Smooth muscle cell (in vitro differentiated cells): ENCODE data around the gene HPCAL1. TPM values are rescaled to one million over a fixed set of nuclear protein-coding genes. Genes with fewer than 3 reads are reported as not detected.

Experiments used
- DNase-seq: peaks from one replicate; lab custom pipeline; 2025; ENCODE audit not compliant: unreplicated experiment; lab: John Stamatoyannopoulos, UW
- H2AFZ ChIP-seq: fragments of 200-600 bp; sonication (generic); 2 replicates; pipeline ENCODE4 v1.6.0; 2016; ENCODE audit warnings: antibody characterized with exemption, low read depth, mild to moderate bottlenecking
- H3F3A ChIP-seq: fragments of 200-600 bp; sonication (generic); 2 replicates; pipeline ENCODE4 v1.6.0; 2017; ENCODE audit warnings: antibody characterized with exemption, low read depth
- H3K27ac ChIP-seq: fragments of 200-600 bp; sonication (generic); 2 replicates; pipeline ENCODE4 v1.5.1; 2016; ENCODE audit warnings: low read depth, mild to moderate bottlenecking
- H3K27me3 ChIP-seq: fragments of 200-600 bp; sonication (generic); 2 replicates; pipeline ENCODE4 v1.6.1; 2016; ENCODE audit warnings: low read depth, mild to moderate bottlenecking
- H3K36me3 ChIP-seq: fragments of 200-600 bp; sonication (generic); 2 replicates; pipeline ENCODE4 v1.5.1; 2016; ENCODE audit warnings: low read depth
- H3K4me1 ChIP-seq: fragments of 200-600 bp; sonication (generic); 2 replicates; pipeline ENCODE4 v1.5.1; 2016; ENCODE audit warnings: low read depth
- H3K4me2 ChIP-seq: fragments of 200-600 bp; sonication (generic); 2 replicates; pipeline ENCODE4 v1.6.0; 2016; ENCODE audit warnings: mild to moderate bottlenecking
- H3K4me3 ChIP-seq: fragments of 200-600 bp; sonication (generic); 2 replicates; pipeline ENCODE4 v1.5.1; 2016; ENCODE audit warnings: mild to moderate bottlenecking
- H3K79me2 ChIP-seq: fragments of 200-600 bp; sonication (generic); 2 replicates; pipeline ENCODE4 v1.6.0; 2016; ENCODE audit warnings: low read depth, mild to moderate bottlenecking
- H3K9ac ChIP-seq: fragments of 200-600 bp; sonication (generic); 2 replicates; pipeline ENCODE4 v1.6.0; 2016; ENCODE audit warnings: low read depth
- H3K9me3 ChIP-seq: fragments of 200-600 bp; sonication (generic); replicated peaks from 2 replicates; pipeline ENCODE4 v1.5.1; 2016; ENCODE audit warnings: low read depth
- H4K20me1 ChIP-seq: fragments of 200-600 bp; sonication (generic); 2 replicates; pipeline ENCODE4 v1.6.0; 2016; ENCODE audit warnings: low read depth
- WGBS: methylation state at CpG from one replicate; pipeline ENCODE4 v1.1.7; 2016; ENCODE audit warnings: low lambda C conversion rate; 5-methylcytosine and 5-hydroxymethylcytosine counted together
- polyA plus RNA-seq: library from polyadenylated mRNA; unstranded; fragments of >200 nt; fragmentation: Nextera tagmentation; extraction: Ambion mirVana; gene quantifications from 2 replicates; pipeline ENCODE4 v1.2.1, GENCODE V29; 2016
- total RNA-seq: library from RNA; depleted of rRNA; stranded (reverse); fragments of >200 nt; gene quantifications from 2 replicates; pipeline ENCODE4 v1.2.3, GENCODE V29; 2014
- TF ChIP-seq, protein P1 (sequence below): fragments of 200-600 bp; sonication (generic); IDR thresholded peaks from 2 replicates; pipeline ENCODE4 v1.5.1; 2017; ENCODE audit warnings: borderline replicate concordance, mild to moderate bottlenecking, antibody characterized with exemption; ENCODE audit not compliant: insufficient read depth, poor library complexity, severe bottlenecking

The HPCAL1 gene
- total and polyA plus RNA-seq, 2 experiments from 2014 or later = 11.7 to 15.8 TPM

DNA sequence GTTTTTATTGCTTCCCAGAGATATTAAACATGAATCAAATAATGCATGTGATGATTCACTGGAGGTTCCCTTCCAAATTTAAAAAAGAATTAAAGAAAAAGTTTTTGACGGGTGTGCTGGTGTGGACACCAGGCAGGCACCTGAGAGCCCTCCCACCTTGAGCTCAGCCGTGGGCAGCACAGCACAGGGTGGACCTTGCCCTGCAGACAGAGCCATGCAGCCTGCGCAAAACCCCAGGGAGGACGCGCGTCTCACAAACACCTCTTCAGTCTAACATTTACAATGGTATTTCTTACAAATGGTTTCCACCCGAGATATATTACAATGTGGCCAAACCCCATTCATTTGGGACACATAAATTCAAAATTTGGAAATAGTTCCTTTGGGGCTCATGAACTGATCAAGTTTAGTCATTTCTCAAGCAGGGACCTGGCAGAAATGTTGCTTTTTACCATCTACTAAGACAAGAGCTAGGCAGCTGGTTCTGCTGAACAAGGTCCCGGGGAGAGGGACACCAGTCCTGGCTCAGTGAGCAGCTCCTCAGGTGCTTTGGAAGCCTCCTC is 100.0 kb downstream of the HPCAL1 start:
- Histone ChIP-seq H3K27me3 (no peaks in the 10 kb centered on the region), H3K27ac (no peak overlapping the region), H3K9ac (no peak overlapping the region), H3K4me2 (no peak overlapping the region), H3K4me1 (no peaks in the 10 kb centered on the region), H3F3A (no peaks in the 10 kb centered on the region), H3K79me2 (no peaks in the 10 kb centered on the region), H3K36me3 (no peaks in the 10 kb centered on the region), H3K9me3 (no peaks in the 10 kb centered on the region), H2AFZ (no peak overlapping the region), H4K20me1 (no peaks in the 10 kb centered on the region), H3K4me3 (no peak overlapping the region)
- 94% methylated on average over 8 of the region's 8 CpGs for WGBS
- no peak for DNase-seq
- TF ChIP-seq, protein P1, sequence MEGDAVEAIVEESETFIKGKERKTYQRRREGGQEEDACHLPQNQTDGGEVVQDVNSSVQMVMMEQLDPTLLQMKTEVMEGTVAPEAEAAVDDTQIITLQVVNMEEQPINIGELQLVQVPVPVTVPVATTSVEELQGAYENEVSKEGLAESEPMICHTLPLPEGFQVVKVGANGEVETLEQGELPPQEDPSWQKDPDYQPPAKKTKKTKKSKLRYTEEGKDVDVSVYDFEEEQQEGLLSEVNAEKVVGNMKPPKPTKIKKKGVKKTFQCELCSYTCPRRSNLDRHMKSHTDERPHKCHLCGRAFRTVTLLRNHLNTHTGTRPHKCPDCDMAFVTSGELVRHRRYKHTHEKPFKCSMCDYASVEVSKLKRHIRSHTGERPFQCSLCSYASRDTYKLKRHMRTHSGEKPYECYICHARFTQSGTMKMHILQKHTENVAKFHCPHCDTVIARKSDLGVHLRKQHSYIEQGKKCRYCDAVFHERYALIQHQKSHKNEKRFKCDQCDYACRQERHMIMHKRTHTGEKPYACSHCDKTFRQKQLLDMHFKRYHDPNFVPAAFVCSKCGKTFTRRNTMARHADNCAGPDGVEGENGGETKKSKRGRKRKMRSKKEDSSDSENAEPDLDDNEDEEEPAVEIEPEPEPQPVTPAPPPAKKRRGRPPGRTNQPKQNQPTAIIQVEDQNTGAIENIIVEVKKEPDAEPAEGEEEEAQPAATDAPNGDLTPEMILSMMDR = no peak

GRCh38 chr2:10404324-10405143 is 101.8 kb downstream of the HPCAL1 start:
- 90% methylated on average over 20 of the region's 20 CpGs for WGBS
- no peaks in the 10 kb centered on the region for H3F3A ChIP-seq
- H3K4me1 ChIP-seq = peaks cover 3% of the 10 kb centered on the region
- H3K9me3 ChIP-seq = no peaks in the 10 kb centered on the region
- no peak overlapping the region for H3K4me2 ChIP-seq
- H3K4me3 ChIP-seq = no peak overlapping the region
- H3K27ac ChIP-seq = no peak overlapping the region
- no peak for DNase-seq
- no peaks in the 10 kb centered on the region for H3K27me3 ChIP-seq
- no peaks in the 10 kb centered on the region for H3K79me2 ChIP-seq
- TF ChIP-seq, protein P1 = no peak
- H3K9ac ChIP-seq = no peak overlapping the region
- H2AFZ ChIP-seq = no peak overlapping the region
- no peaks in the 10 kb centered on the region for H4K20me1 ChIP-seq
- no peaks in the 10 kb centered on the region for H3K36me3 ChIP-seq

DNA sequence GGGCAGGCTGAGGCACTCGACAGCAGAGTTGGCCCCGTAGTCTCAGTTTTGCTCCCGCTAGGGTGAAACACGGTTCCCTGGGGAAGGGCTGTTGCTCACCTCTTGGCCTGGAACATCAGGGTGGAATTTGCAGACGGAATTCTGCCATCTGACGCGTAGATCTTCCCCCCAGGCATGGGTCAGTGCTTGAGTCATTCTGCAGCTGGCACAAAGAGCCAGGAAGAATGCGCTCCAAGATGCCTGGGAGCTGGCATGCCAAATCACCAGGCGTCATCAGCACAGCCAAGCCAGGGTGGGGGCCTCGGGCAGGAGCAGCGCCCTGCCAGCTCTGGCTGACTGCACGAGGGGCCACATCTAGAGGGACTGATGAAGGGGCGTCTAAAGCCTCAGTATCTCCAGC is 102.7 kb downstream of the HPCAL1 start:
- TF ChIP-seq, protein P1 = no peak
- DNase-seq = no peak
- H3K4me2 ChIP-seq = no peak overlapping the region
- no peaks in the 10 kb centered on the region for H3F3A ChIP-seq
- H4K20me1 ChIP-seq = no peaks in the 10 kb centered on the region
- H3K9ac ChIP-seq = no peak overlapping the region
- peaks cover 3% of the 10 kb centered on the region for H3K4me1 ChIP-seq
- H3K36me3 ChIP-seq = no peaks in the 10 kb centered on the region
- H3K9me3 ChIP-seq = no peaks in the 10 kb centered on the region
- H3K27me3 ChIP-seq = no peaks in the 10 kb centered on the region
- no peak overlapping the region for H3K27ac ChIP-seq
- H3K4me3 ChIP-seq = no peak overlapping the region
- no peak overlapping the region for H2AFZ ChIP-seq
- 94% methylated on average over 13 of the region's 13 CpGs for WGBS
- no peaks in the 10 kb centered on the region for H3K79me2 ChIP-seq
